A673 (cell line): ENCODE data around the gene ARHGAP15. TPM values are rescaled to one million over a fixed set of nuclear protein-coding genes. Genes with fewer than 3 reads are reported as not detected.

Experiments used
- BruUV-seq: library from RNA; stranded (reverse); fragments of 400-500 nt; replicated peaks from 2 replicates; lab custom pipeline; 2021; lab: Mats Ljungman, UMichigan
- CTCF ChIA-PET: fragments of 300-600 bp; sonication (Branson Sonifier 250); formaldehyde crosslinking; loops from one replicate; lab custom pipeline; 2022; ENCODE audit warnings: antibody characterized with exemption; lab: Charles Lee
- POLR2A ChIA-PET: fragments of 300-600 bp; sonication (Branson Sonifier 250); formaldehyde crosslinking; loops from one replicate; lab custom pipeline; 2022; ENCODE audit warnings: antibody characterized with exemption; ENCODE audit not compliant: low non-redundant PET; lab: Charles Lee
- DNase-seq: peaks from one replicate; pipeline ENCODE4 v3.0.0-alpha.2; 2015; ENCODE audit warnings: low spot score
- H3K27ac ChIP-seq: fragments of 200-600 bp; sonication (generic); 2 replicates; pipeline ENCODE4 v1.5.1; 2016; ENCODE audit warnings: mixed run types, low read depth, mild to moderate bottlenecking, mixed read lengths, antibody characterized with exemption, low read length; ENCODE audit not compliant: poor library complexity, severe bottlenecking
- H3K27me3 ChIP-seq: fragments of 200-600 bp; sonication (generic); replicated peaks from 2 replicates; pipeline ENCODE4 v1.6.1; 2017; ENCODE audit warnings: mixed run types, low read depth, mild to moderate bottlenecking, mixed read lengths, antibody characterized with exemption, low read length; ENCODE audit not compliant: insufficient read depth, poor library complexity
- H3K36me3 ChIP-seq: fragments of 200-600 bp; sonication (generic); 2 replicates; pipeline ENCODE4 v1.6.1; 2016; ENCODE audit warnings: mixed run types, mild to moderate bottlenecking, mixed read lengths, antibody characterized with exemption, low read length; ENCODE audit not compliant: insufficient read depth, poor library complexity, severe bottlenecking
- H3K4me1 ChIP-seq: fragments of 200-600 bp; sonication (generic); 2 replicates; pipeline ENCODE4 v1.6.1; 2017; ENCODE audit warnings: mixed run types, mild to moderate bottlenecking, mixed read lengths, antibody characterized with exemption, low read length; ENCODE audit not compliant: insufficient read depth, poor library complexity, severe bottlenecking
- H3K4me3 ChIP-seq: fragments of 200-600 bp; sonication (generic); 2 replicates; pipeline ENCODE4 v1.5.1; 2016; ENCODE audit warnings: low read depth, mixed run types, mild to moderate bottlenecking, mixed read lengths, low read length; ENCODE audit not compliant: poor library complexity, severe bottlenecking
- H3K9me3 ChIP-seq: fragments of 200-600 bp; sonication (generic); 2 replicates; pipeline ENCODE4 v1.6.1; 2016; ENCODE audit warnings: mixed run types, low read depth, mild to moderate bottlenecking, mixed read lengths, antibody characterized with exemption, low read length; ENCODE audit not compliant: poor library complexity, severe bottlenecking
- CTCF ChIP-seq: fragments of 300-800, 200-600 bp; sonication (generic); conservative IDR thresholded peaks from 2 replicates; pipeline ENCODE4 v1.5.1; 2017; ENCODE audit warnings: low read depth, mild to moderate bottlenecking, antibody characterized with exemption, low read length, moderate library complexity, mixed read lengths
- EZH2 ChIP-seq: fragments of 200-600 bp; sonication (generic); IDR thresholded peaks from 2 replicates; pipeline ENCODE4 v1.6.1; 2017; ENCODE audit warnings: borderline replicate concordance, low read depth, mild to moderate bottlenecking, mixed read lengths, antibody characterized with exemption, low read length; ENCODE audit not compliant: poor library complexity, severe bottlenecking
- intact Hi-C: fragments of 100-400 bp; cut with micrococcal nuclease; formaldehyde crosslinking; loops from one replicate; pipeline ENCODE4 v1.10.0; 2022; ENCODE audit not compliant: unreplicated experiment
- total RNA-seq: library from RNA; stranded (reverse); gene quantifications from 2 replicates; pipeline ENCODE4 v1.2.3, GENCODE V29; 2021

The ARHGAP15 gene
- total RNA-seq, 1 experiment from 2014 or later: not detected

- Histone ChIP-seq H3K27me3 (no peaks in the 10 kb centered on the region), H3K9me3 (peaks cover 4% of the 10 kb centered on the region), H3K36me3 (no peaks in the 10 kb centered on the region), H3K4me1 (no peaks in the 10 kb centered on the region), H3K4me3 (no peak overlapping the region), H3K27ac (no peak overlapping the region)
- DNase-seq: no peak
- ChIA-PET POLR2A (no interaction called here), CTCF (interaction anchor here (0.7 kb wide), 1 partner anchor 20 kb away, joined by 3 read pairs; no protein-coding TSS in a partner anchor)
- no peak for TF ChIP-seq EZH2
- no peak for TF ChIP-seq CTCF
- intact Hi-C loops: no loop called here
- no TSS peak for BruUV-seq
Measured at GRCh38 chr2:143183804-143184463, 54.7 kb downstream of the ARHGAP15 start.

GRCh38 chr2:143186876-143187275 lies 57.7 kb downstream of the ARHGAP15 start:
- TF ChIP-seq CTCF (no peak), EZH2 (no peak)
- intact Hi-C loops: no loop called here

DNA sequence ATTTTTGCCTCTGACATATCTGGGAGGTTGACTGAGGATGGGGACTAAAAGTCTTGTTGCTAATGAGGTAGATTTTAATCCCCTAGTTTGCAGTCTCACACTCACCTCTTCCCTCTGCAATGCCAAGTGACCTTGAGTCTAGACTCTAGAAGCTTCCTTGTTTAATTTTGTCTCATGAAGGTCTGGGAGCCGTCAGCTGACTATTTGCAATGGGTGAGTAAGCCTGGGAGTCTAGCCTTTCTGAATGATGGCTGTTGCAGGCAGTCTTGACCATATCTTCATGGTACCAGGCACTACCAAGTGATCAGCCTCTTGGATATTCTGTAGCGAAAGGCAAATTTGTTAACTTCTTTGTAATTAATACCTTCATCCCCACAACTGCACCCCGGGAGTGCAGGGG lies 61.2 kb downstream of the ARHGAP15 start:
- H3K4me1 ChIP-seq: no peaks in the 10 kb centered on the region
- TF ChIP-seq EZH2: no peak
- no peak for TF ChIP-seq CTCF
- no TSS peak for BruUV-seq
- peaks cover 4% of the 10 kb centered on the region for H3K27me3 ChIP-seq
- CTCF ChIA-PET: no interaction called here
- POLR2A ChIA-PET: no interaction called here
- no peak overlapping the region for H3K27ac ChIP-seq
- no peaks in the 10 kb centered on the region for H3K36me3 ChIP-seq
- intact Hi-C loops: no loop called here
- DNase-seq: no peak
- H3K9me3 ChIP-seq: no peaks in the 10 kb centered on the region
- no peak overlapping the region for H3K4me3 ChIP-seq

More at GRCh38 chr2:143186876-143187275, 57.7 kb downstream of the ARHGAP15 start:
- no TSS peak for BruUV-seq
- Histone ChIP-seq H3K4me3 (no peak overlapping the region), H3K4me1 (no peaks in the 10 kb centered on the region), H3K27me3 (no peaks in the 10 kb centered on the region), H3K36me3 (no peaks in the 10 kb centered on the region), H3K27ac (no peak overlapping the region), H3K9me3 (no peaks in the 10 kb centered on the region)
- DNase-seq: no peak
- ChIA-PET CTCF (no interaction called here), POLR2A (no interaction called here)
